ENCODE data around the gene PCDHA3.
A peak's percentile ranks its signal among the peaks of the same experiment; 100 is the strongest.
"Not testable (repeated sequence)": the region's sequence is repeated elsewhere in the genome, so short reads cannot be mapped to it uniquely, and the experiment has no call there.

The PCDHA3 gene

GRCh38 chr5:140800816-140801493 lies at the start of gene PCDHA3:
Gene PCDHA3, plus strand, starts transcription at chr5:140801057.
- DNase-seq, result no peak

GRCh38 chr5:140753561-140753960 lies 47.3 kb upstream of the PCDHA3 start:
- H3K9me3 Mint-ChIP-seq, result peaks cover 52 to 71% of the 10 kb centered on the region in 2 donors
- no peak overlapping the region for H3K4me3 Mint-ChIP-seq
- ATAC-seq (replicated peaks) (no peak), DNase-seq (no peak)
- H3K4me1 Mint-ChIP-seq, result no peaks in the 10 kb centered on the region
- no peak overlapping the region for H3K27ac Mint-ChIP-seq
- H3K27me3 Mint-ChIP-seq, result peaks cover 0 to 9% of the 10 kb centered on the region in 2 donors
- peaks cover 10 to 27% of the 10 kb centered on the region in 2 donors for H3K36me3 Mint-ChIP-seq

More at GRCh38 chr5:140800816-140801493, at the start of gene PCDHA3:
- ATAC-seq (replicated peaks), result no peak
- peaks cover 19 to 20% of the 10 kb centered on the region in 2 donors for H3K27me3 Mint-ChIP-seq
- H3K4me1 Mint-ChIP-seq, result no peaks in the 10 kb centered on the region
- H3K4me3 Mint-ChIP-seq, result no peak within 1 kb of the TSS
- H3K27ac Mint-ChIP-seq, result peak within 1 kb of the TSS; percentile 25
- H3K9me3 Mint-ChIP-seq, result peaks cover 9 to 10% of the 10 kb centered on the region in 2 donors
- H3K36me3 Mint-ChIP-seq, result peaks cover 2 to 5% of the 10 kb centered on the region in 2 donors

GRCh38 chr5:140764177-140764973 lies 36.5 kb upstream of the PCDHA3 start:
- Mint-ChIP-seq H3K4me3 (no peak overlapping the region), H3K27me3 (no peaks in the 10 kb centered on the region), H3K4me1 (no peaks in the 10 kb centered on the region), H3K9me3 (peaks cover 33 to 37% of the 10 kb centered on the region in 2 donors), H3K36me3 (peaks cover 5 to 10% of the 10 kb centered on the region in 2 donors), H3K27ac (no peak overlapping the region)
- ATAC-seq (replicated peaks), result no peak
- no peak for DNase-seq

GRCh38 chr5:140767444-140767843 lies 33.4 kb upstream of the PCDHA3 start:
- DNase-seq (no peak), ATAC-seq (replicated peaks) (no peak)
- peaks cover 34 to 44% of the 10 kb centered on the region in 2 donors for H3K9me3 Mint-ChIP-seq
- H3K27me3 Mint-ChIP-seq, result no peaks in the 10 kb centered on the region
- no peaks in the 10 kb centered on the region for H3K4me1 Mint-ChIP-seq
- H3K27ac Mint-ChIP-seq, result no peak overlapping the region
- no peak overlapping the region for H3K4me3 Mint-ChIP-seq
- H3K36me3 Mint-ChIP-seq, result peaks cover 9 to 18% of the 10 kb centered on the region in 2 donors

- DNase-seq, result no peak
- Mint-ChIP-seq H3K27ac (no peak overlapping the region), H3K9me3 (peaks cover 38 to 46% of the 10 kb centered on the region in 2 donors)
Observed at GRCh38 chr5:140780512-140780911, 20.3 kb upstream of the PCDHA3 start.

GRCh38 chr5:140785905-140786686 lies 14.8 kb upstream of the PCDHA3 start, which contains the start of gene PCDHA1:
Gene PCDHA1, plus strand, starts transcription at chr5:140786140.
- H3K27ac Mint-ChIP-seq, result no peak within 1 kb of the TSS
- H3K4me1 Mint-ChIP-seq, result no peaks in the 10 kb centered on the region
- DNase-seq (no peak), ATAC-seq (replicated peaks) (no peak)
- H3K36me3 Mint-ChIP-seq, result peaks cover 0 to 11% of the 10 kb centered on the region in 2 donors
- peaks cover 19 to 22% of the 10 kb centered on the region in 2 donors for H3K9me3 Mint-ChIP-seq
- peaks cover 18 to 20% of the 10 kb centered on the region in 2 donors for H3K27me3 Mint-ChIP-seq
- no peak within 1 kb of the TSS for H3K4me3 Mint-ChIP-seq

More at GRCh38 chr5:140780512-140780911, 20.3 kb upstream of the PCDHA3 start:
- Mint-ChIP-seq H3K4me1 (no peaks in the 10 kb centered on the region), H3K4me3 (no peak overlapping the region), H3K36me3 (peaks cover 0 to 17% of the 10 kb centered on the region in 2 donors), H3K27me3 (peaks cover 0 to 6% of the 10 kb centered on the region in 2 donors)
- ATAC-seq (replicated peaks), result no peak

- H3K36me3 Mint-ChIP-seq; H3K4me3 Mint-ChIP-seq; ATAC-seq (replicated peaks); H3K4me1 Mint-ChIP-seq; H3K27ac Mint-ChIP-seq; DNase-seq: not testable (repeated sequence)
- H3K27me3 Mint-ChIP-seq, result peaks cover 24 to 31% of the 10 kb centered on the region in 2 donors
- H3K9me3 Mint-ChIP-seq, result peaks cover 12 to 18% of the 10 kb centered on the region in 2 donors
Observed at GRCh38 chr5:140787422-140787821, 13.4 kb upstream of the PCDHA3 start.

- H3K27ac Mint-ChIP-seq; H3K4me1 Mint-ChIP-seq; H3K4me3 Mint-ChIP-seq; ATAC-seq (replicated peaks); DNase-seq; H3K36me3 Mint-ChIP-seq: not testable (repeated sequence)
- H3K27me3 Mint-ChIP-seq, result peaks cover 27 to 37% of the 10 kb centered on the region in 2 donors
- H3K9me3 Mint-ChIP-seq, result peaks cover 14 to 18% of the 10 kb centered on the region in 2 donors
Observed at GRCh38 chr5:140787849-140788504, 12.9 kb upstream of the PCDHA3 start.

- Mint-ChIP-seq H3K27me3 (peaks cover 26 to 48% of the 10 kb centered on the region in 2 donors), H3K9me3 (peaks cover 8 to 22% of the 10 kb centered on the region in 2 donors), H3K36me3 (peaks cover 4 to 5% of the 10 kb centered on the region in 2 donors), H3K27ac (no peak overlapping the region), H3K4me3 (no peak overlapping the region), H3K4me1 (no peaks in the 10 kb centered on the region)
- DNase-seq (no peak), ATAC-seq (replicated peaks) (no peak)
Observed at GRCh38 chr5:140791089-140791488, 9.8 kb upstream of the PCDHA3 start.

GRCh38 chr5:140794595-140795258 lies 6.1 kb upstream of the PCDHA3 start, which contains the start of gene PCDHA2:
Gene PCDHA2, plus strand, starts transcription at chr5:140794852.
- Mint-ChIP-seq H3K27ac (no peak within 1 kb of the TSS), H3K4me3 (no peak within 1 kb of the TSS), H3K9me3 (peaks cover 5 to 17% of the 10 kb centered on the region in 2 donors), H3K27me3 (peaks cover 22 to 36% of the 10 kb centered on the region in 2 donors), H3K36me3 (peaks cover 3 to 6% of the 10 kb centered on the region in 2 donors), H3K4me1 (no peaks in the 10 kb centered on the region)
- ATAC-seq (replicated peaks) (no peak), DNase-seq (no peak)

- no peak overlapping the region for H3K4me3 Mint-ChIP-seq
- H3K27me3 Mint-ChIP-seq, result peaks cover 25 to 34% of the 10 kb centered on the region in 2 donors
- DNase-seq, result no peak
- peaks cover 3 to 6% of the 10 kb centered on the region in 2 donors for H3K36me3 Mint-ChIP-seq
- no peak overlapping the region for H3K27ac Mint-ChIP-seq
- H3K9me3 Mint-ChIP-seq, result peaks cover 4 to 16% of the 10 kb centered on the region in 2 donors
- H3K4me1 Mint-ChIP-seq, result no peaks in the 10 kb centered on the region
- ATAC-seq (replicated peaks), result no peak
Observed at GRCh38 chr5:140795259-140795641, 5.6 kb upstream of the PCDHA3 start.

- H3K36me3 Mint-ChIP-seq; ATAC-seq (replicated peaks); H3K27ac Mint-ChIP-seq; DNase-seq; H3K4me3 Mint-ChIP-seq; H3K4me1 Mint-ChIP-seq: not testable (repeated sequence)
- Mint-ChIP-seq H3K9me3 (peaks cover 4 to 16% of the 10 kb centered on the region in 2 donors), H3K27me3 (peaks cover 21 to 31% of the 10 kb centered on the region in 2 donors)
Observed at GRCh38 chr5:140796072-140796717, 4.7 kb upstream of the PCDHA3 start.

GRCh38 chr5:140796718-140797095 lies 4.2 kb upstream of the PCDHA3 start:
- Mint-ChIP-seq H3K27ac (no peak overlapping the region), H3K27me3 (peaks cover 21 to 27% of the 10 kb centered on the region in 2 donors), H3K9me3 (peaks cover 4 to 16% of the 10 kb centered on the region in 2 donors), H3K4me3 (no peak overlapping the region), H3K4me1 (no peaks in the 10 kb centered on the region), H3K36me3 (peaks cover 3 to 6% of the 10 kb centered on the region in 2 donors)
- DNase-seq (no peak), ATAC-seq (replicated peaks) (no peak)

Measured in stimulated activated naive B cell treated with anti-CD40 and anti-IgM and Interleukin-4, amounts not matched to agents 10 μg/mL and 1 μg/mL and 100 μg/mL, for 72 hours (primary cell).